GM12865 (cell line): ENCODE measurements around the gene PTPRM.

Source experiments
- DNase-seq: peaks from one replicate; pipeline ENCODE4 v3.0.0; 2010; ENCODE audit warnings: low read depth
- H3K4me3 ChIP-seq: 2 replicates; pipeline ENCODE4 v1.5.1; 2011; ENCODE audit warnings: mild to moderate bottlenecking, low read depth, low read length, control low read depth
- TF ChIP-seq, protein P1 (sequence below): IDR thresholded peaks from 2 replicates; pipeline ENCODE4 v1.5.1; 2011; ENCODE audit warnings: low read length, control low read depth, low read depth, inconsistent platforms; ENCODE audit not compliant: insufficient read depth; ENCODE audit errors: missing control alignments

The PTPRM gene

GRCh38 chr18:8391068-8391467, 824.0 kb downstream of the PTPRM start:
- no peak overlapping the region for H3K4me3 ChIP-seq
- TF ChIP-seq, protein P1, sequence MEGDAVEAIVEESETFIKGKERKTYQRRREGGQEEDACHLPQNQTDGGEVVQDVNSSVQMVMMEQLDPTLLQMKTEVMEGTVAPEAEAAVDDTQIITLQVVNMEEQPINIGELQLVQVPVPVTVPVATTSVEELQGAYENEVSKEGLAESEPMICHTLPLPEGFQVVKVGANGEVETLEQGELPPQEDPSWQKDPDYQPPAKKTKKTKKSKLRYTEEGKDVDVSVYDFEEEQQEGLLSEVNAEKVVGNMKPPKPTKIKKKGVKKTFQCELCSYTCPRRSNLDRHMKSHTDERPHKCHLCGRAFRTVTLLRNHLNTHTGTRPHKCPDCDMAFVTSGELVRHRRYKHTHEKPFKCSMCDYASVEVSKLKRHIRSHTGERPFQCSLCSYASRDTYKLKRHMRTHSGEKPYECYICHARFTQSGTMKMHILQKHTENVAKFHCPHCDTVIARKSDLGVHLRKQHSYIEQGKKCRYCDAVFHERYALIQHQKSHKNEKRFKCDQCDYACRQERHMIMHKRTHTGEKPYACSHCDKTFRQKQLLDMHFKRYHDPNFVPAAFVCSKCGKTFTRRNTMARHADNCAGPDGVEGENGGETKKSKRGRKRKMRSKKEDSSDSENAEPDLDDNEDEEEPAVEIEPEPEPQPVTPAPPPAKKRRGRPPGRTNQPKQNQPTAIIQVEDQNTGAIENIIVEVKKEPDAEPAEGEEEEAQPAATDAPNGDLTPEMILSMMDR, result no peak
- no peak for DNase-seq

GRCh38 chr18:8396254-8396653, 829.1 kb downstream of the PTPRM start:
- H3K4me3 ChIP-seq, result no peak overlapping the region
- TF ChIP-seq, protein P1, result no peak
- no peak for DNase-seq

GRCh38 chr18:8397034-8397433, 829.9 kb downstream of the PTPRM start:
- H3K4me3 ChIP-seq, result no peak overlapping the region
- DNase-seq, result no peak
- TF ChIP-seq, protein P1, result no peak

DNA sequence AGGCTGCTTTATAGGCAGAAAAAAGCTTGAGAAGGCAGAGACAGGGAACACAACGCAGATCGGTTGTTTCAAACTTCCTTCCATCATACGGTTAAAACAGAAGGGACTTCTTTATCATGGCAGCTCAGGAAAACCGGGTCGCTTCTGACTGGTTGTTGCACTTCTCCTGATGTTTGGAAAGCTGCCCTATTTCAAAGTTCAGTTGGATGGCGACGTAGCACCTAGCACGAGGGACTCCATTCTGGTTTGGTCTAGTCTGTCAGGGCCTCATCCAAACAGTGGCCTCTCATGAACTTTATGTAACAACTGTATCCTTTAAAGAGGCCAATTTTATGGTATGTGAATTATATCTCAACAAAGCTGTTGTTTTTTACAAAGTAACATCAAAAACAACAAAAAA, 832.0 kb downstream of the PTPRM start:
- no peak for DNase-seq
- H3K4me3 ChIP-seq, result no peak overlapping the region
- TF ChIP-seq, protein P1, result no peak

GRCh38 chr18:8400193-8400752, 833.2 kb downstream of the PTPRM start:
- TF ChIP-seq, protein P1, result no peak
- DNase-seq, result no peak

GRCh38 chr18:8400825-8401224, 833.7 kb downstream of the PTPRM start:
- H3K4me3 ChIP-seq, result no peak overlapping the region
- no peak for DNase-seq
- TF ChIP-seq, protein P1, result no peak

More at GRCh38 chr18:8400193-8400752, 833.2 kb downstream of the PTPRM start:
- H3K4me3 ChIP-seq, result no peak overlapping the region

DNA sequence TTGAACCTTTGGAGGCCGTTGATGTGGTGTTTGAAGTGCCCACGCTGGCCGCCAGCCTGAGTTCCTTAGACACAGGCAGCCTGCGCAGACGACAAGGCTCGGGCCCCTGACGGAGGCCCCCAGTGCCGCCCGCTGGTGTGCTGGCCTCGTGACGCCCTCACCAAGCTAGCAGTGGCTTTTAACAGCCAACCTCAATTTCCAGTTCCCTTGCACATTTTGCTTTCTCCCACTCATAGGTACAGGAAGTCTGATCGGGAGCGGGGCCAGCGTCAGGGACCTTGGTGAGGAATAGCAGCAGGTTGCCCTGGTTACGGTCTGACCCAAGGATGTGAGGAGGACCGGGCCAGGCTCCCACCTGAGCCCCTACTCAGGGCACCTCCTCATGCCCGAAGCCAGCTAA, 834.5 kb downstream of the PTPRM start:
- TF ChIP-seq, protein P1, result no peak
- H3K4me3 ChIP-seq, result no peak overlapping the region
- no peak for DNase-seq
